ENCODE measurements around the gene RUVBL2.
A peak's percentile ranks its signal among the peaks of the same experiment; 100 is the strongest.

The RUVBL2 gene

GRCh38 chr19:48950830-48951519, 42.7 kb upstream of the RUVBL2 start:
- no peak overlapping the region for H3K4me3 ChIP-seq (ENCODE audit: low read depth, low read length)
- no peak for DNase-seq (ENCODE audit: low read depth)
- no peak for TF ChIP-seq CTCF (IDR thresholded peaks at IDR 0.05; ENCODE audit: insufficient read depth, low read depth, low read length, missing control alignments)

- H3K4me3 ChIP-seq (ENCODE audit: low read depth, low read length) = no peak overlapping the region
- no peak for DNase-seq (ENCODE audit: low read depth)
- TF ChIP-seq CTCF (IDR thresholded peaks at IDR 0.05; ENCODE audit: insufficient read depth, low read depth, low read length, missing control alignments) = no peak
Measured at GRCh38 chr19:48953141-48953540, 40.5 kb upstream of the RUVBL2 start.

GRCh38 chr19:48953990-48954594, 39.6 kb upstream of the RUVBL2 start:
- TF ChIP-seq CTCF (IDR thresholded peaks at IDR 0.05; ENCODE audit: insufficient read depth, low read depth, low read length, missing control alignments) = no peak
- DNase-seq (ENCODE audit: low read depth) = no peak
- H3K4me3 ChIP-seq (ENCODE audit: low read depth, low read length) = peak overlapping the region; percentile 40

DNA sequence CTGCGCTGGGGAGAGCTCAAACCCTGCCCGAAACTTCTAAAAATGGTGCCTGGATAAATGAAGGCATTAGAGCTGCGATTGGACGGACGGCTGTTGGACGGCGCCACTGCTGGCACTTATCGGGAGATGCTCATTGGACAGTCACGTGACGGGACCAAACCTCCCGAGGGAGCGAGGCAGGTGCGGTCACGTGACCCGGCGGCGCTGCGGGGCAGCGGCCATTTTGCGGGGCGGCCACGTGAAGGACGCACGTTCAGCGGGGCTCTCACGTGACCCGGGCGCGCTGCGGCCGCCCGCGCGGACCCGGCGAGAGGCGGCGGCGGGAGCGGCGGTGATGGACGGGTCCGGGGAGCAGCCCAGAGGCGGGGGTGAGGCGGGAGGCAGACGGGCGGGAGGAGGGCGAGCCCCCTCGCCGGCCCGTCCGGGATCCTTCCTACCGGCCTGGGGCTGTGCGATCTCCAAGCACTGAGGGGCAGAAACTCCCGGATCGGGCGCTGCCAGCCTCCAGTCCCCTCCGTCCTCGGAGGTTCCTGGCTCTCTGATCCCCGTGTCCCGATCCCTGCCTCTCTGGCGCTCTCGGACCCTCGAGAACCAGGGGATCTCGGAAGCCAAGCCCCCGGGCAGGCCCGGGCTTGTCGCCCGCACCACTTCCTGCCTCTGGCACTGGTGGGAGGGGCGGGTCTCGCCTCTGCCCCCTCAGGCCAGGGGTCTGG, 38.9 kb upstream of the RUVBL2 start, which contains the start of gene BAX:
Gene BAX (plus strand): TSS at position 281 of the 713 bp plus-strand sequence. CDS start 54 bp downstream, at position 335.
- H3K4me3 ChIP-seq (ENCODE audit: low read depth, low read length) = peak within 1 kb of the TSS; percentile 96
- peak; percentile 99 for DNase-seq (ENCODE audit: low read depth)
- TF ChIP-seq CTCF (IDR thresholded peaks at IDR 0.05; ENCODE audit: insufficient read depth, low read depth, low read length, missing control alignments) = no peak

GRCh38 chr19:48955308-48955958, 38.3 kb upstream of the RUVBL2 start:
- TF ChIP-seq CTCF (IDR thresholded peaks at IDR 0.05; ENCODE audit: insufficient read depth, low read depth, low read length, missing control alignments) = no peak
- peak overlapping the region; percentile 96 for H3K4me3 ChIP-seq (ENCODE audit: low read depth, low read length)
- DNase-seq (ENCODE audit: low read depth) = no peak

GRCh38 chr19:48958006-48958405, 35.7 kb upstream of the RUVBL2 start:
- no peak for DNase-seq (ENCODE audit: low read depth)
- no peak for TF ChIP-seq CTCF (IDR thresholded peaks at IDR 0.05; ENCODE audit: insufficient read depth, low read depth, low read length, missing control alignments)
- no peak overlapping the region for H3K4me3 ChIP-seq (ENCODE audit: low read depth, low read length)

Data from GM12865 (cell line).